Uterus (tissue), 2 donors: ENCODE measurements around the gene ALAS1.

Source experiments
- POLR2A ChIP-seq, 2 donors: fragments of 450-650 bp; IDR thresholded peaks; one replicate each; pipeline ENCODE4 v1.6.1; 2016; ENCODE audit warnings: antibody characterized with exemption in 2 of 2, mild to moderate bottlenecking in 1 of 2, moderate library complexity in 1 of 2
- TF ChIP-seq, protein P1 (sequence below), 4 experiments: fragments of 200-600 bp in 2 of 4; fragments of 450-650 bp in 2 of 4; sonication (generic) in 2 of 4; IDR thresholded peaks; one replicate each; pipeline ENCODE4 v1.5.1; 2016 to 2019; ENCODE audit warnings: antibody characterized with exemption in 4 of 4, mild to moderate bottlenecking in 2 of 4, moderate library complexity in 1 of 4

DNA sequence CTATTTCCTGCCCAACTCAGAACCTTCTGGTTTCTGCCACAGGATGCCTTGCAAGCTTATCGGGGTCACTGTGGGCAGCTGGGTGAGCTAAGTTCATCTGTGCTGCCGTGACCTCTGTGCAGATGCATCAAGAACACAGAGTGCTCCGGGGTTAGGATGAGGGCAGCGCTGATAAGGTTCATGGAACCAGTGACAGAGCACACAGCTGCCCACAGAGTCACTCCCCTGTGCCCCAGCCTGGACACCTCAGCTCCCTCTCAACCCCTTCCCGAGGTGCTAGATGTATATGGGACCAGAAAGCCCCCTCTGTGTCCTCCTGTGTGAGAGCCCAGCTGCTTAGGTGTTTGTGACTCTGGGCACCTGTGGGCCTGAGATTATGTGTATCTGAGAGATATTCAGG, 15.8 kb upstream of the ALAS1 start:
- TF ChIP-seq, protein P1, sequence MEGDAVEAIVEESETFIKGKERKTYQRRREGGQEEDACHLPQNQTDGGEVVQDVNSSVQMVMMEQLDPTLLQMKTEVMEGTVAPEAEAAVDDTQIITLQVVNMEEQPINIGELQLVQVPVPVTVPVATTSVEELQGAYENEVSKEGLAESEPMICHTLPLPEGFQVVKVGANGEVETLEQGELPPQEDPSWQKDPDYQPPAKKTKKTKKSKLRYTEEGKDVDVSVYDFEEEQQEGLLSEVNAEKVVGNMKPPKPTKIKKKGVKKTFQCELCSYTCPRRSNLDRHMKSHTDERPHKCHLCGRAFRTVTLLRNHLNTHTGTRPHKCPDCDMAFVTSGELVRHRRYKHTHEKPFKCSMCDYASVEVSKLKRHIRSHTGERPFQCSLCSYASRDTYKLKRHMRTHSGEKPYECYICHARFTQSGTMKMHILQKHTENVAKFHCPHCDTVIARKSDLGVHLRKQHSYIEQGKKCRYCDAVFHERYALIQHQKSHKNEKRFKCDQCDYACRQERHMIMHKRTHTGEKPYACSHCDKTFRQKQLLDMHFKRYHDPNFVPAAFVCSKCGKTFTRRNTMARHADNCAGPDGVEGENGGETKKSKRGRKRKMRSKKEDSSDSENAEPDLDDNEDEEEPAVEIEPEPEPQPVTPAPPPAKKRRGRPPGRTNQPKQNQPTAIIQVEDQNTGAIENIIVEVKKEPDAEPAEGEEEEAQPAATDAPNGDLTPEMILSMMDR (IDR thresholded peaks at IDR 0.05), result no peak
- TF ChIP-seq POLR2A (IDR thresholded peaks at IDR 0.05), result no peak
